NT2/D1 (cell line): ENCODE measurements around the gene EXPH5.

Experiments
- DNase-seq: peaks from one replicate; pipeline ENCODE4 v3.0.0-alpha.2; 2011; ENCODE audit warnings: low read depth, low spot score
- H3K27me3 ChIP-seq: 2 replicates; pipeline ENCODE4 v1.6.0; 2011; ENCODE audit warnings: mild to moderate bottlenecking; ENCODE audit not compliant: insufficient read length, insufficient read depth
- H3K36me3 ChIP-seq: 2 replicates; pipeline ENCODE4 v1.6.1; 2011; ENCODE audit warnings: mild to moderate bottlenecking, low read length, mixed read lengths; ENCODE audit not compliant: insufficient read depth, insufficient read length
- H3K4me1 ChIP-seq: 2 replicates; pipeline ENCODE4 v1.5.1; 2011; ENCODE audit not compliant: insufficient read depth, insufficient read length
- H3K4me3 ChIP-seq: 2 replicates; pipeline ENCODE4 v1.5.1; 2011; ENCODE audit warnings: low read depth; ENCODE audit not compliant: insufficient read length
- H3K9ac ChIP-seq: 2 replicates; pipeline ENCODE4 v1.6.0; 2011; ENCODE audit warnings: low read depth; ENCODE audit not compliant: insufficient read length
- H3K9me3 ChIP-seq: 2 replicates; pipeline ENCODE4 v1.5.1; 2011; ENCODE audit warnings: mild to moderate bottlenecking, low read length; ENCODE audit not compliant: insufficient read depth
- SUZ12 ChIP-seq: IDR thresholded peaks from 2 replicates; pipeline ENCODE4 v1.6.1; 2011; ENCODE audit not compliant: insufficient read length, insufficient read depth; ENCODE audit errors: extremely low read depth
- YY1 ChIP-seq: IDR thresholded peaks from 2 replicates; pipeline ENCODE4 v1.6.1; 2011; ENCODE audit not compliant: insufficient read length, insufficient read depth
- ZNF274 ChIP-seq: IDR thresholded peaks from 2 replicates; pipeline ENCODE4 v1.6.1; 2011; ENCODE audit warnings: mild to moderate bottlenecking, low read depth, low read length

EXPH5 gene

DNA sequence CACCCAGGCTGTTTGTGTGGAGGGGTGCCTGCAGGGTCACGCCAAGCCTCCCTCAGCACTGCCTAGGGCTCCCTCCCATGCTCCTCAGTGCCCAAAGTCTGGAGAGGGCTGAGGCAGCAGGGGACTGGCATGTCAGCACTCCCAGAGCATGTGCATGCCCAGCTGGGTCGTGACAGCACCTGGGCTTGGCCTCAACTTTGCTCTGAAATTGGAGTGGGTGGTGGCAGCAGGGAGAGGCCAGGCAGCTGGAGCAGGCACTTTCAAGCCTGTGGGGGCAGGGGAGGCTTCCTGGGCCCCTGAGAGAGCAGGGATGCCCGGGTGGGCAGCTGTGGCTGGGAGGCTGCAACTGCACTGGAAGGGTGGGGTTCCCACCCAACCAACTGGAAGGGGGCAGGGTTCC lies 35.7 kb upstream of the EXPH5 start:
- peaks cover 18% of the 10 kb centered on the region; the same call in 1 of the 2 replicates for H3K9me3 ChIP-seq
- H3K36me3 ChIP-seq = no peaks in the 10 kb centered on the region
- no peak overlapping the region for H3K9ac ChIP-seq
- DNase-seq = no peak
- H3K4me1 ChIP-seq = no peaks in the 10 kb centered on the region
- H3K27me3 ChIP-seq = no peaks in the 10 kb centered on the region
- no peak overlapping the region for H3K4me3 ChIP-seq
- TF ChIP-seq ZNF274 = no peak
- no peak for TF ChIP-seq SUZ12
- TF ChIP-seq YY1 = no peak

GRCh38 chr11:108628812-108629211 lies 35.2 kb upstream of the EXPH5 start:
- TF ChIP-seq SUZ12 (no peak), ZNF274 (no peak), YY1 (no peak)

GRCh38 chr11:108628326-108628725 lies 34.8 kb upstream of the EXPH5 start:
- Histone ChIP-seq H3K4me1 (no peaks in the 10 kb centered on the region), H3K36me3 (no peaks in the 10 kb centered on the region), H3K27me3 (no peaks in the 10 kb centered on the region), H3K4me3 (no peak overlapping the region), H3K9me3 (peaks cover 18% of the 10 kb centered on the region; the same call in 1 of the 2 replicates), H3K9ac (no peak overlapping the region)
- TF ChIP-seq YY1 (no peak), SUZ12 (no peak), ZNF274 (no peak)
- no peak for DNase-seq

More at GRCh38 chr11:108628812-108629211, 35.2 kb upstream of the EXPH5 start:
- no peak overlapping the region for H3K4me3 ChIP-seq
- no peaks in the 10 kb centered on the region for H3K4me1 ChIP-seq
- H3K9ac ChIP-seq = no peak overlapping the region
- no peak for DNase-seq
- H3K9me3 ChIP-seq = peaks cover 18% of the 10 kb centered on the region; the same call in 1 of the 2 replicates
- no peaks in the 10 kb centered on the region for H3K27me3 ChIP-seq
- H3K36me3 ChIP-seq = no peaks in the 10 kb centered on the region

GRCh38 chr11:108624196-108624925 lies 30.8 kb upstream of the EXPH5 start:
- TF ChIP-seq SUZ12 (no peak), ZNF274 (no peak), YY1 (no peak)

DNA sequence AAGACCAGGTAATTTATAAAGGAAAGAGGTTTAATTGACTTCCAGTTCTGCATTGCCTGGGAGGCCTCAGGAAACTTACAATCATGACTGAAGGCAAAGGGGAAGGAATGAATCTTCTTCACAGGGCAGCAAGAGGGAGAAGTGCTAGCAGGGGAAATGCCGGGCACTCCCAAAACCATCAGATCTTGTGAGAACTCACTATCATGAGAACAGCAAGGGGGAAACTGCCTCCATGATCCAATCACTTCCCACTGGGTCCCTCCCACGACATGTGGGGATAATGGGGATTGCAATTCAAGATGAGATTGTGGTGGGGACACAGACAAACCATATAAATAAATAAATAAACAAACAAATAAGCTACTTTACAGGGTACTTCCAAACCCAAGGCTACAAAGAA lies 28.8 kb upstream of the EXPH5 start:
- DNase-seq = no peak
- TF ChIP-seq ZNF274 (no peak), SUZ12 (no peak), YY1 (no peak)
- Histone ChIP-seq H3K9ac (no peak overlapping the region), H3K27me3 (no peaks in the 10 kb centered on the region), H3K4me3 (no peak overlapping the region), H3K4me1 (no peaks in the 10 kb centered on the region), H3K36me3 (no peaks in the 10 kb centered on the region), H3K9me3 (no peaks in the 10 kb centered on the region)

More at GRCh38 chr11:108624196-108624925, 30.8 kb upstream of the EXPH5 start:
- H3K9me3 ChIP-seq = peaks cover 14% of the 10 kb centered on the region; the same call in 1 of the 2 replicates
- H3K9ac ChIP-seq = no peak overlapping the region
- H3K4me1 ChIP-seq = no peaks in the 10 kb centered on the region
- no peaks in the 10 kb centered on the region for H3K36me3 ChIP-seq
- no peaks in the 10 kb centered on the region for H3K27me3 ChIP-seq
- DNase-seq = no peak
- H3K4me3 ChIP-seq = no peak overlapping the region

DNA sequence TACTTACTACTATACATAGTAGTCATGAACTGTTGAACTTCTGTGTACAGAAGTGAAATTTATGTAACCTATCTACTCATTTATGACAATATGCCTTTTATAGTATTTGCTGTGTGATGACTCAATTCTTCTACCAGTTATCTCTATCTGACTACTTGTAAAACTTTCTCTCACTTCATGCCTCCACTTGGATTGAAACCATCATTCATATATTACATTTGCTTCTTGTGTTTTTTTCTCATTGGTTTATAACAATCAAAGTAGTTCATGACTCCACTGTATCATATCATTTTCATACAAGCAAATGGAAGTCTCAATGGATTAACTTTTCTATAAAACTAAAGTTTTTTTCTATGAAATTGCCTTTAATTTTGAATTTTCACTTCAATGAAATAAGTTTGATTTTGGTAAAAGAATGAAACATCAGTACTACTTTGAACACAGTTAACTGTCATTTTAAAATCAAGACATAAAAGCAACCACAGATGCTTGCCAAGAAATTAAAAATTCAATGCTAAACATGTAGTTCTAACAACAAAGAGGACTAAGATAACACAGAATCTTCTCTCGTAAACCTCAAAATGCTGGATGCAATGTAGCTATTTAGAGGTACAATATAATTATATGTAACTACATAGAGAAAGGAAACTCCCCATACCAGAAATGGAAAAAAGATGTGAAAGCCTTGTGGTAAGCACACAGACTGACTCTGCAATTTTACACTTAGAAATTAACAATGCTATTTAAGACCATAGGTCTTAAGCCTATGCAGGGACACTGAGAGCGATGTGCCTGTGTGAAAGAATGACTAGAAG lies 27.6 kb upstream of the EXPH5 start:
- DNase-seq = no peak
- Histone ChIP-seq H3K9ac (no peak overlapping the region), H3K9me3 (no peaks in the 10 kb centered on the region)

GRCh38 chr11:108618529-108618928 lies 25.0 kb upstream of the EXPH5 start:
- Histone ChIP-seq H3K9me3 (no peaks in the 10 kb centered on the region), H3K4me1 (no peaks in the 10 kb centered on the region), H3K27me3 (no peaks in the 10 kb centered on the region), H3K4me3 (no peak overlapping the region), H3K36me3 (no peaks in the 10 kb centered on the region), H3K9ac (no peak overlapping the region)
- TF ChIP-seq SUZ12 (no peak), ZNF274 (no peak), YY1 (no peak)
- DNase-seq = no peak

More for the DNA sequence above, 27.6 kb upstream of the EXPH5 start:
- Histone ChIP-seq H3K4me1 (no peaks in the 10 kb centered on the region), H3K27me3 (no peaks in the 10 kb centered on the region), H3K4me3 (no peak overlapping the region), H3K36me3 (no peaks in the 10 kb centered on the region)
- TF ChIP-seq ZNF274 (no peak), YY1 (no peak), SUZ12 (no peak)
